Upper lobe of left lung (tissue), 6 donors: Measurements from ENCODE around the gene ZC3H6. TPM values are rescaled to one million over a fixed set of nuclear protein-coding genes. Genes with fewer than 3 reads are reported as not detected.

Source experiments
- ATAC-seq, 2 donors: fragments of 200-7000 bp; cut with Tn5 transposase; one replicate each; pipeline ENCODE4 v1.9.1; 2022; ENCODE audit warnings: mild to moderate bottlenecking in 2 of 2, moderate library complexity in 2 of 2; ENCODE audit not compliant: low FRiP score in 2 of 2
- DNase-seq, 2 donors: peaks; one replicate each; pipeline ENCODE4 v3.0.0-alpha.2; 2019 to 2020
- H3K27ac ChIP-seq, 4 donors: fragments of 200-600 bp; sonication (generic); one replicate each; pipeline ENCODE4 v1.5.1; 2016 to 2019
- H3K27me3 ChIP-seq, 4 donors: fragments of 200-600 bp; sonication (generic); one replicate each; pipeline ENCODE4 v1.5.1; 2017 to 2019
- H3K36me3 ChIP-seq, 4 donors: fragments of 200-600 bp; sonication (generic); one replicate each; pipeline ENCODE4 v1.5.1; 2016 to 2019
- H3K4me1 ChIP-seq, 4 donors: fragments of 200-600 bp; sonication (generic); one replicate each; pipeline ENCODE4 v1.5.1; 2018 to 2019
- H3K4me3 ChIP-seq, 4 donors: fragments of 200-600 bp; sonication (generic); one replicate each; pipeline ENCODE4 v1.5.1; 2017 to 2019; ENCODE audit warnings: mild to moderate bottlenecking in 2 of 4, moderate library complexity in 1 of 4
- H3K9me3 ChIP-seq, 4 donors: fragments of 200-600 bp; sonication (generic); one replicate each; pipeline ENCODE4 v1.5.1; 2018 to 2019
- EP300 ChIP-seq, 4 donors: sonication (generic); formaldehyde crosslinking; IDR thresholded peaks; one replicate each; pipeline ENCODE4 v1.5.1; 2017; ENCODE audit warnings: antibody characterized with exemption in 4 of 4, control low read depth in 2 of 4
- POLR2A ChIP-seq, 4 donors: fragments of 450-650 bp; IDR thresholded peaks; one replicate each; pipeline ENCODE4 v1.5.1; 2016 to 2017; ENCODE audit warnings: antibody characterized with exemption in 4 of 4, mild to moderate bottlenecking in 2 of 4
- POLR2AphosphoS5 ChIP-seq, 2 donors: sonication (generic); formaldehyde crosslinking; IDR thresholded peaks; one replicate each; pipeline ENCODE4 v1.5.1; 2017; ENCODE audit warnings: antibody characterized with exemption in 2 of 2
- WGBS, 2 donors: methylation state at CpG; one replicate each; pipeline ENCODE4 v1.1.5; 2017 to 2018; 5-methylcytosine and 5-hydroxymethylcytosine counted together
- total RNA-seq, 6 donors: library from RNA; depleted of rRNA in 4 of 6; stranded (reverse); fragments of >200 nt in 4 of 6; gene quantifications; one replicate each; pipeline versions ENCODE4 v1.1.0 to v1.2.1, GENCODE V29; 2016 to 2021
- TF ChIP-seq, protein P1 (sequence below), 6 experiments: fragments of 450-650 bp in 4 of 6; fragments of 200-600 bp in 2 of 6; sonication (generic) in 2 of 6; IDR thresholded peaks; one replicate each; pipeline ENCODE4 v1.5.1; 2016 to 2019; ENCODE audit warnings: antibody characterized with exemption in 6 of 6
- donor health status: DM: no; HTN: no; CAD: no; lungs with moderate emphysema.
- donor health status: DM: no; HTN: yes; CAD: no; lungs with severe emphysema.

ZC3H6 gene
- total RNA-seq, 6 donors from 2014 or later: 4.8 to 18.5 (median 11.7) TPM

GRCh38 chr2:112335600-112335999, 60.2 kb downstream of the ZC3H6 start:
- 72 to 81% methylated on average over 1 of the region's 1 CpG for WGBS, 2 donors
- TF ChIP-seq POLR2AphosphoS5 (IDR thresholded peaks at IDR 0.05) (no peak), POLR2A (IDR thresholded peaks at IDR 0.05) (no peak), EP300 (IDR thresholded peaks at IDR 0.05) (no peak)
- TF ChIP-seq, protein P1, sequence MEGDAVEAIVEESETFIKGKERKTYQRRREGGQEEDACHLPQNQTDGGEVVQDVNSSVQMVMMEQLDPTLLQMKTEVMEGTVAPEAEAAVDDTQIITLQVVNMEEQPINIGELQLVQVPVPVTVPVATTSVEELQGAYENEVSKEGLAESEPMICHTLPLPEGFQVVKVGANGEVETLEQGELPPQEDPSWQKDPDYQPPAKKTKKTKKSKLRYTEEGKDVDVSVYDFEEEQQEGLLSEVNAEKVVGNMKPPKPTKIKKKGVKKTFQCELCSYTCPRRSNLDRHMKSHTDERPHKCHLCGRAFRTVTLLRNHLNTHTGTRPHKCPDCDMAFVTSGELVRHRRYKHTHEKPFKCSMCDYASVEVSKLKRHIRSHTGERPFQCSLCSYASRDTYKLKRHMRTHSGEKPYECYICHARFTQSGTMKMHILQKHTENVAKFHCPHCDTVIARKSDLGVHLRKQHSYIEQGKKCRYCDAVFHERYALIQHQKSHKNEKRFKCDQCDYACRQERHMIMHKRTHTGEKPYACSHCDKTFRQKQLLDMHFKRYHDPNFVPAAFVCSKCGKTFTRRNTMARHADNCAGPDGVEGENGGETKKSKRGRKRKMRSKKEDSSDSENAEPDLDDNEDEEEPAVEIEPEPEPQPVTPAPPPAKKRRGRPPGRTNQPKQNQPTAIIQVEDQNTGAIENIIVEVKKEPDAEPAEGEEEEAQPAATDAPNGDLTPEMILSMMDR (IDR thresholded peaks at IDR 0.05): no peak

DNA sequence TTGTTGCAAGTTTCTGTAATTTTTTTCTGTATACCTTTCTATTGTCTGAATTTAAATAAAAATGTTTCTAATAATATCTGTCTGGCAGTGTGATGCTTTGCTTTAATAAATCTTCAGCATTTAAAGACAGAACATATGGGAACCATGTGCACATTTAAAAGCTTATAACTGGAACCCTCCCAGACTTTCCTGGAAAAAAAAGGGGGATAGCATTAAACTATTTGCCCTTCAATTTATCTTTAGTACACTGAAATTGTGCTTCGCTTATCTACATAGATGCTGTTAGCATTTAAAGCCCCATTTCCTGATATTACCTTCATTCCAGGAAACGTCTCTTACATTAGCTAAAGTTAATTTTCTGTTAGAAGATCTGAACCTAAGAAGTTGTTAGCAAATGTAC, 64.6 kb downstream of the ZC3H6 start:
- Histone ChIP-seq H3K36me3 (no peaks in the 10 kb centered on the region), H3K4me1 (no peaks in the 10 kb centered on the region), H3K9me3 (no peaks in the 10 kb centered on the region), H3K27me3 (no peaks in the 10 kb centered on the region), H3K27ac (no peak overlapping the region), H3K4me3 (no peak overlapping the region)
- no peak for DNase-seq
- 69 to 80% methylated on average over 2 of the region's 2 CpGs for whole genome bisulfite sequencing, 2 donors
- no peak for TF ChIP-seq POLR2A (IDR thresholded peaks at IDR 0.05)
- no peak for TF ChIP-seq EP300 (IDR thresholded peaks at IDR 0.05)
- TF ChIP-seq, protein P1 (IDR thresholded peaks at IDR 0.05): no peak
- no peak for TF ChIP-seq POLR2AphosphoS5 (IDR thresholded peaks at IDR 0.05)
- ATAC-seq: no peak

More at GRCh38 chr2:112335600-112335999, 60.2 kb downstream of the ZC3H6 start:
- Histone ChIP-seq H3K27ac (no peak overlapping the region), H3K4me3 (no peak overlapping the region), H3K4me1 (no peaks in the 10 kb centered on the region), H3K9me3 (no peaks in the 10 kb centered on the region), H3K27me3 (no peaks in the 10 kb centered on the region), H3K36me3 (peaks cover 3 to 18% (median 11%) of the 10 kb centered on the region in 4 donors)
- DNase-seq (no peak), ATAC-seq (no peak)

- Histone ChIP-seq H3K9me3 (no peaks in the 10 kb centered on the region), H3K27me3 (no peaks in the 10 kb centered on the region), H3K36me3 (no peaks in the 10 kb centered on the region), H3K4me3 (no peak overlapping the region), H3K27ac (no peak overlapping the region), H3K4me1 (no peaks in the 10 kb centered on the region)
- no peak for TF ChIP-seq POLR2A (IDR thresholded peaks at IDR 0.05)
- TF ChIP-seq, protein P1 (IDR thresholded peaks at IDR 0.05): no peak
- no peak for TF ChIP-seq POLR2AphosphoS5 (IDR thresholded peaks at IDR 0.05)
- TF ChIP-seq EP300 (IDR thresholded peaks at IDR 0.05): no peak
- ATAC-seq (no peak), DNase-seq (no peak)
- WGBS, 2 donors: 87 to 88% methylated on average over 9 of the region's 9 CpGs
These were observed 65.3 kb downstream of the ZC3H6 start for GRCh38 chr2:112340475-112341267.

DNA sequence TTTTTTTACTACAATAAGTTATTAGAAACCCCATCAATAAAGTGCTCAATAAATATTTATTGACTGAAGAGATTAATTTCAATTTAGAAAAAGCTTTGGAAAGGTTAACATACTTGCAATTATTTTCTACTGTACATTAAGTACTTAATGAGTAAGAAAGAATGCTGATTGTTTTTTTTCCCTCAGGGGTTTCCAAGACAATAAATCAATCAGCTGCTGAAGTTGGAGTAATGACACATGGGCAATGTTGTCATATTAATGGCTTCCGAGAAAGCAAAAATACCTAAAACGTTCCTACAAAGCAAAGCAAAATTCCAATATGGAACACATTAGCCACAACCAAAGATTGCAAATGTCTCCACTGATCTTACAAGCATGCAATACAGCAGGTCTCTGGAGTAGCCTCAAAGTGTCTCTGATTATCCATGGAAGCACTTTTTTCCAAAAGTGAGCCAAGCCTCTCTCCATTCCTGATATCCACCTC, 66.7 kb downstream of the ZC3H6 start:
- no peak overlapping the region for H3K27ac ChIP-seq
- DNase-seq (no peak), ATAC-seq (no peak)
- H3K9me3 ChIP-seq: no peaks in the 10 kb centered on the region
- no peaks in the 10 kb centered on the region for H3K4me1 ChIP-seq
- 78 to 89% methylated on average over 2 of the region's 2 CpGs for WGBS, 2 donors
- H3K27me3 ChIP-seq: no peaks in the 10 kb centered on the region
- H3K36me3 ChIP-seq: no peaks in the 10 kb centered on the region
- TF ChIP-seq EP300 (IDR thresholded peaks at IDR 0.05): no peak
- TF ChIP-seq POLR2AphosphoS5 (IDR thresholded peaks at IDR 0.05): no peak
- TF ChIP-seq, protein P1 (IDR thresholded peaks at IDR 0.05): no peak
- TF ChIP-seq POLR2A (IDR thresholded peaks at IDR 0.05): no peak
- no peak overlapping the region for H3K4me3 ChIP-seq
